Endodermal cell (in vitro differentiated cells): ENCODE data around the gene ZNF275. TPM values are rescaled to one million over a fixed set of nuclear protein-coding genes. Genes with fewer than 3 reads are reported as not detected.

ENCODE experiments used
- DNase-seq: peaks from one replicate; pipeline ENCODE4 v3.0.0-alpha.2; 2017
- H3K27ac ChIP-seq: 2 replicates; pipeline ENCODE4 v1.5.1; 2013; ENCODE audit warnings: mild to moderate bottlenecking, low read depth, low read length, moderate library complexity
- H3K27me3 ChIP-seq: 2 replicates; pipeline ENCODE4 v1.6.1; 2013; ENCODE audit warnings: mild to moderate bottlenecking, low read length, moderate library complexity; ENCODE audit not compliant: insufficient read depth, control insufficient read depth, poor library complexity, severe bottlenecking
- H3K36me3 ChIP-seq: 2 replicates; pipeline ENCODE4 v1.7.0; 2013; ENCODE audit warnings: mild to moderate bottlenecking, low read length, moderate library complexity; ENCODE audit not compliant: control insufficient read depth, insufficient read depth
- H3K4me1 ChIP-seq: one replicate; pipeline ENCODE4 v1.7.0; 2013; ENCODE audit warnings: low read length; ENCODE audit not compliant: control insufficient read depth, insufficient read depth
- H3K4me3 ChIP-seq: 2 replicates; pipeline ENCODE4 v1.5.1; 2013; ENCODE audit warnings: mild to moderate bottlenecking, low read length, moderate library complexity
- H3K9ac ChIP-seq: 2 replicates; pipeline ENCODE4 v1.6.1; 2013; ENCODE audit warnings: mild to moderate bottlenecking, low read length, moderate library complexity; ENCODE audit not compliant: poor library complexity, severe bottlenecking; ENCODE audit errors: extremely low read depth
- H3K9me3 ChIP-seq: 2 replicates; pipeline ENCODE4 v1.6.1; 2013; ENCODE audit warnings: mild to moderate bottlenecking, low read length, moderate library complexity; ENCODE audit not compliant: control insufficient read depth
- H3K27ac Mint-ChIP-seq: 2 replicates; pipeline ENCODE4 v1.8.0; 2020; ENCODE audit warnings: mixed read lengths
- H3K27me3 Mint-ChIP-seq: 2 replicates; pipeline ENCODE4 v1.8.0; 2021; ENCODE audit warnings: mild to moderate bottlenecking, mixed read lengths; ENCODE audit not compliant: insufficient read depth
- H3K36me3 Mint-ChIP-seq: 2 replicates; pipeline ENCODE4 v1.8.0; 2020; ENCODE audit warnings: low read depth, mixed read lengths
- H3K4me1 Mint-ChIP-seq: 2 replicates; pipeline ENCODE4 v1.8.0; 2020; ENCODE audit warnings: mixed read lengths
- H3K4me3 Mint-ChIP-seq: 2 replicates; pipeline ENCODE4 v1.8.0; 2020; ENCODE audit warnings: mild to moderate bottlenecking, moderate library complexity, mixed read lengths
- H3K9me3 Mint-ChIP-seq: 2 replicates; pipeline ENCODE4 v1.8.0; 2020; ENCODE audit warnings: mild to moderate bottlenecking, mixed read lengths
- CTCF ChIP-seq: fragments of 200-600 bp; sonication (generic); conservative IDR thresholded peaks from 2 replicates; pipeline ENCODE4 v1.5.0; 2021; ENCODE audit warnings: antibody characterized with exemption, mild to moderate bottlenecking
- WGBS, 2 experiments: methylation state at CpG; one replicate each; pipeline versions ENCODE4 v1.1.5 to v1.1.7; 2013; ENCODE audit warnings: missing lambda C conversion rate in 2 of 2, mixed read lengths in 1 of 2; ENCODE audit not compliant: insufficient coverage in 1 of 2, insufficient read length in 1 of 2; 5-methylcytosine and 5-hydroxymethylcytosine counted together
- total RNA-seq, 2 donors: library from RNA; stranded (reverse); fragmentation: NEBNext Ultra II Directional in 1 of 2; extraction: Animal tissue kit (Norgen Biotek cat#: 25700) in 1 of 2; gene quantifications; 2 replicates in 1 of 2; 3 replicates in 1 of 2; pipeline ENCODE4 v1.2.1, GENCODE V29; 2021

Gene ZNF275
- total RNA-seq, 2 donors from 2014 or later, result 11.0 to 12.6 TPM

- no peak overlapping the region for H3K27ac ChIP-seq
- H3K4me1 ChIP-seq, result no peaks in the 10 kb centered on the region
- Mint-ChIP-seq H3K4me3 (no peak overlapping the region), H3K36me3 (no peaks in the 10 kb centered on the region), H3K4me1 (peaks cover 10% of the 10 kb centered on the region), H3K27ac (no peak overlapping the region), H3K27me3 (peaks cover 4% of the 10 kb centered on the region), H3K9me3 (peaks cover 57% of the 10 kb centered on the region)
- H3K36me3 ChIP-seq, result no peaks in the 10 kb centered on the region
- no peak for DNase-seq
- H3K4me3 ChIP-seq, result no peak overlapping the region
- H3K9ac ChIP-seq, result no peak overlapping the region
- no peaks in the 10 kb centered on the region for H3K9me3 ChIP-seq
- WGBS, 2 experiments, result 81% methylated on average over 1 of the region's 1 CpG; no CpG with 5 or more reads in 1 of the 2 experiments
- no peaks in the 10 kb centered on the region for H3K27me3 ChIP-seq
- TF ChIP-seq CTCF, result no peak
These were observed 36.6 kb upstream of the ZNF275 start for GRCh38 chrX:153297376-153297775.

GRCh38 chrX:153299855-153300254 lies 34.1 kb upstream of the ZNF275 start:
- H3K9me3 ChIP-seq, result no peaks in the 10 kb centered on the region
- H3K4me1 ChIP-seq, result no peaks in the 10 kb centered on the region
- H3K4me3 ChIP-seq, result no peak overlapping the region
- H3K9ac ChIP-seq, result no peak overlapping the region
- no peak overlapping the region for H3K27ac ChIP-seq
- H3K27ac Mint-ChIP-seq, result no peak overlapping the region
- peaks cover 66% of the 10 kb centered on the region for H3K9me3 Mint-ChIP-seq
- DNase-seq, result no peak
- H3K36me3 ChIP-seq, result no peaks in the 10 kb centered on the region
- H3K4me3 Mint-ChIP-seq, result no peak overlapping the region
- peaks cover 26% of the 10 kb centered on the region for H3K27me3 Mint-ChIP-seq
- no peaks in the 10 kb centered on the region for H3K36me3 Mint-ChIP-seq
- no peak for TF ChIP-seq CTCF
- peaks cover 6% of the 10 kb centered on the region for H3K27me3 ChIP-seq
- H3K4me1 Mint-ChIP-seq, result peaks cover 10% of the 10 kb centered on the region
- WGBS, 2 experiments, result 88% methylated on average over 4 of the region's 5 CpGs; no CpG with 5 or more reads in 1 of the 2 experiments

- DNase-seq, result no peak
- TF ChIP-seq CTCF, result no peak
- H3K36me3 ChIP-seq, result no peaks in the 10 kb centered on the region
- peaks cover 6% of the 10 kb centered on the region for H3K27me3 ChIP-seq
- Mint-ChIP-seq H3K4me3 (no peak overlapping the region), H3K36me3 (no peaks in the 10 kb centered on the region), H3K27me3 (peaks cover 32% of the 10 kb centered on the region), H3K9me3 (peaks cover 67% of the 10 kb centered on the region), H3K4me1 (peaks cover 8% of the 10 kb centered on the region), H3K27ac (no peak overlapping the region)
- no peaks in the 10 kb centered on the region for H3K9me3 ChIP-seq
- no peak overlapping the region for H3K27ac ChIP-seq
- H3K4me1 ChIP-seq, result no peaks in the 10 kb centered on the region
- 94 to 100% methylated on average over 2 to 3 of the region's 3 CpGs for WGBS, 2 experiments
- no peak overlapping the region for H3K9ac ChIP-seq
- H3K4me3 ChIP-seq, result no peak overlapping the region
These were observed 32.2 kb upstream of the ZNF275 start for GRCh38 chrX:153301746-153302145.
